ENCODE results near the gene MTCL3.

MTCL3 gene

DNA sequence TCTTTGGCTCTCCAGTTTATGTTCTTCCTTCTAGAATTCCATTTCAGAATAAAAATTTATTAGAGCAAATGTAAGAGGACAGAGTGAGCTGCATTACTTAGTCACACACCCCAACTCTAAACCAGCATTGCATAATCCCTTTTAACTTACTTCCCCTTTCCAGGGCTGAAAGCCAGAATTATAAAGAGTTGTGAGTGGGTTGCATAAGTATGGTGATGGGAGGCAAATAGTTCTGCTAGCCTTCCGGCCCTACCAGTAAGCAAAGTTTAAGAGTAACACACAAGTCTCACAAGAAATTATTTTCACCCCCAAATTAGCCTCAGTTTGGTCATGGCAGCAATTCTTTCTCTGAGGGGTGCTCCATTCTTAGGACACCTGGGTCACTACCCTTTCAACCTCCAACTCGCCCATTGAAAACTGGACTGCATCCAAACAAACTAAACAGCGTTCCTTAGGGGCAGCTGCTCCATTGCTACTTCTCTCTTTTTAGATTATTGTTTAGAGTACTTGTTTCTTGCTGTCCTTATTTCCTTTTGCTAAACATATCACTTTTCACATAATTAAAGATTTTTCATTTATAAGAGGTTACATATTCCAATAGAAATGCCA lies 61.6 kb downstream of the MTCL3 start:
- H3K36me3 ChIP-seq, result no peaks in the 10 kb centered on the region
- no peaks in the 10 kb centered on the region for H3K9me3 ChIP-seq
- peaks cover 0 to 67% (median 51%) of the 10 kb centered on the region in 4 donors for H3K4me1 ChIP-seq
- WGBS, result 23% methylated on average over 3 of the region's 3 CpGs
- no peaks in the 10 kb centered on the region for H3K27me3 ChIP-seq
- peak; percentile 28 to 42 for TF ChIP-seq POLR2AphosphoS5 (IDR thresholded peaks at IDR 0.05)
- TF ChIP-seq, protein P1, sequence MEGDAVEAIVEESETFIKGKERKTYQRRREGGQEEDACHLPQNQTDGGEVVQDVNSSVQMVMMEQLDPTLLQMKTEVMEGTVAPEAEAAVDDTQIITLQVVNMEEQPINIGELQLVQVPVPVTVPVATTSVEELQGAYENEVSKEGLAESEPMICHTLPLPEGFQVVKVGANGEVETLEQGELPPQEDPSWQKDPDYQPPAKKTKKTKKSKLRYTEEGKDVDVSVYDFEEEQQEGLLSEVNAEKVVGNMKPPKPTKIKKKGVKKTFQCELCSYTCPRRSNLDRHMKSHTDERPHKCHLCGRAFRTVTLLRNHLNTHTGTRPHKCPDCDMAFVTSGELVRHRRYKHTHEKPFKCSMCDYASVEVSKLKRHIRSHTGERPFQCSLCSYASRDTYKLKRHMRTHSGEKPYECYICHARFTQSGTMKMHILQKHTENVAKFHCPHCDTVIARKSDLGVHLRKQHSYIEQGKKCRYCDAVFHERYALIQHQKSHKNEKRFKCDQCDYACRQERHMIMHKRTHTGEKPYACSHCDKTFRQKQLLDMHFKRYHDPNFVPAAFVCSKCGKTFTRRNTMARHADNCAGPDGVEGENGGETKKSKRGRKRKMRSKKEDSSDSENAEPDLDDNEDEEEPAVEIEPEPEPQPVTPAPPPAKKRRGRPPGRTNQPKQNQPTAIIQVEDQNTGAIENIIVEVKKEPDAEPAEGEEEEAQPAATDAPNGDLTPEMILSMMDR (IDR thresholded peaks at IDR 0.05), result no peak
- peak overlapping the region; percentile 52 to 67 (median 58) for H3K4me3 ChIP-seq
- peak overlapping the region; percentile 83 to 90 (median 88) for H3K27ac ChIP-seq (replicated peaks in 1 of 4)
- DNase-seq (ENCODE audit: extremely low spot score), result no peak
- intact Hi-C loops (cut with DNase I), result no loop called here

DNA sequence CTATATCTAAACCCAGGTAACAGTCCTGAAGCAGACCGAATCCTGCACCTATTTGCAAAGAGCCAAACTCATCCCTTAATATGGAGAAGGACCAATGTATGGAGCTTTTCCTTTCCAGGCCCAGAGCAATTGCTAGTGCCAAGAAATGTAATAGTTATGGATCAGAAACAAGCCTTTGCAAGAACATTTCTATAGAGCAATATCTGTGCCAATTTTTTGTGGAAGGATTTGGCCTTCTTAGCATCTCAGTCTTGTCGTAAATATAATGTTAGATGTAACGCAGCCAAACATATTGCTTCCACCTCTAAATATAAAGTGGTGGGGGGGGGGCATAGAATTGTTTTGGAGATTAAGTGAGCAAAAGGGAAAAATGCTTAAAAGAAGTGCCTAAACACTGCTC lies 62.7 kb downstream of the MTCL3 start:
- intact Hi-C loops (cut with DNase I), result no loop called here
- H3K27ac ChIP-seq (replicated peaks in 1 of 4), result peak overlapping the region; percentile 83 to 90 (median 88)
- WGBS, result 56% methylated on average over 3 of the region's 3 CpGs
- no peak for TF ChIP-seq POLR2AphosphoS5 (IDR thresholded peaks at IDR 0.05)
- TF ChIP-seq POLR2A (IDR thresholded peaks at IDR 0.05; ENCODE audit: low read depth), result no peak
- no peak for TF ChIP-seq EP300 (IDR thresholded peaks at IDR 0.05)
- TF ChIP-seq, protein P1 (IDR thresholded peaks at IDR 0.05), result no peak
- H3K9me3 ChIP-seq, result no peaks in the 10 kb centered on the region
- peak overlapping the region; percentile 52 to 67 (median 58) for H3K4me3 ChIP-seq
- H3K4me1 ChIP-seq, result peaks cover 0 to 69% (median 56%) of the 10 kb centered on the region in 4 donors
- no peaks in the 10 kb centered on the region for H3K27me3 ChIP-seq
- DNase-seq (ENCODE audit: extremely low spot score), result no peak
- H3K36me3 ChIP-seq, result no peaks in the 10 kb centered on the region

DNA sequence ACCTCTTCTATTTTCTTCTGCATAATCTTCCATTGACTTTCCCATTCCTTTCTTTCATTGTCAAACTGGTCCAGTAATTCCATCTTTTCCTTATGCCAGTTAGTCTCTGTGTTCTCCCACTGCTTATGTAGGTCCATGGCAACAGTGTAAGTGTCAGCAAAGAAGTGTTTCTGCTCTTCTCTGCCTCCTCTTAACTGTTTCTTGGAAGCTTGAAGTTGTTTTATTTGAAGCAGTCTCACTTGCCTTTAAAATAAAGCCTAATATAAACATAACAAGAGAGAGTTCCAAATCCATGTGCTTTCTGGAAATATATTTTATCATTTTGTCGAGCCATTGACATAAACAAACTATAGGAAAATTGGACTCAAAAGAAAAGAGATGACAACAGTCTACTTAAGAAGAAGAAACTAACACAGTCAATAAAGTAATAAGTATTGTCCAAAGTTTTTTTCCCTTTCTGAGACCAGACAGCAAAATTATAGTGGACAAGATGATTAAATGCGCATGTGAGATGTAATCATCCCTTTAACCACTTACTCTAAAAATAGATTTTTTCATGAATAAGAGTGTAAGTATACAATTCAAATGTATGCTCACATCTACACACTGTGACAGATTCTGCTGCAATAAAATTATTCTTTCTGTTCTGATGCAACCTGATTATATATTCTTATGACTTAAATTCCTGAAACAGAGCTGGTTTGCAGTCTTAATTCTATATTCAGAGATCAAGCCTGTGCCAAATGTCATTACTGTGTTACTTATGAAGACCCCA lies 65.1 kb downstream of the MTCL3 start:
- Histone ChIP-seq H3K4me1 (peaks cover 0 to 81% (median 62%) of the 10 kb centered on the region in 4 donors), H3K36me3 (peaks cover 0 to 4% (median 0%) of the 10 kb centered on the region in 4 donors), H3K27ac (replicated peaks in 1 of 4) (peak overlapping the region; percentile 83 to 90 (median 88)), H3K9me3 (no peaks in the 10 kb centered on the region), H3K27me3 (no peaks in the 10 kb centered on the region), H3K4me3 (peak overlapping the region in 3 of 4 donors; percentile 8 to 58 (median 57))
- no peak for DNase-seq (ENCODE audit: extremely low spot score)
- 45% methylated on average over 2 of the region's 2 CpGs for WGBS
- TF ChIP-seq EP300 (IDR thresholded peaks at IDR 0.05) (no peak), POLR2AphosphoS5 (IDR thresholded peaks at IDR 0.05) (no peak), POLR2A (IDR thresholded peaks at IDR 0.05; ENCODE audit: low read depth) (no peak)
- TF ChIP-seq, protein P1 (IDR thresholded peaks at IDR 0.05), result no peak
- intact Hi-C loops (cut with DNase I), result no loop called here

DNA sequence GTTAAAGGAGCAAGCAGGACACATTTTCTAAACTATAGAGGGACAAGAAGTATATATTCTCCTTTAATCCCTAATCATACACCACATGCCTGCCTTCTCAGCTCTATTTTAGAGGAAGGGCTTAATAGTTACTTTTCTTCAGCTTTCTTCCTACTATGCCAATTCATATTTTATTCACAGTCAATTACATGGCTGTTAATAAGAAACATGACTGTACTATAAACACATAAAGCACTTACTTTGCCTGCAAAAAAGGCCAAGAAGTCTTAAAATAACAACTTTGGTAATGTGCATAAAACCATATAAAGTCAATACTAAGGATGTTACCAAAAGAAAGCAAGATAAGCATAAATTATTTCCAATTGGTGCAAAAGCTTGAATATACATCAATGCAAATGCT lies 66.3 kb downstream of the MTCL3 start:
- no peaks in the 10 kb centered on the region for H3K9me3 ChIP-seq
- no peak for DNase-seq (ENCODE audit: extremely low spot score)
- peaks cover 0 to 5% (median 0%) of the 10 kb centered on the region in 4 donors for H3K36me3 ChIP-seq
- peaks cover 0 to 90% (median 65%) of the 10 kb centered on the region in 4 donors for H3K4me1 ChIP-seq
- no peak for TF ChIP-seq EP300 (IDR thresholded peaks at IDR 0.05)
- TF ChIP-seq, protein P1 (IDR thresholded peaks at IDR 0.05), result no peak
- TF ChIP-seq POLR2A (IDR thresholded peaks at IDR 0.05; ENCODE audit: low read depth), result no peak
- TF ChIP-seq POLR2AphosphoS5 (IDR thresholded peaks at IDR 0.05), result no peak
- no peaks in the 10 kb centered on the region for H3K27me3 ChIP-seq
- H3K27ac ChIP-seq (replicated peaks in 1 of 4), result peak overlapping the region; percentile 83 to 90 (median 88)
- peak overlapping the region in 2 of 4 donors; percentile 57 to 58 for H3K4me3 ChIP-seq
- intact Hi-C loops (cut with DNase I), result no loop called here

Measured in esophagus muscularis mucosa (tissue), 4 donors.